Measurements from ENCODE around the gene PHC2. TPM values are rescaled to one million over a fixed set of nuclear protein-coding genes. Genes with fewer than 3 reads are reported as not detected.
A peak's percentile ranks its signal among the peaks of the same experiment; 100 is the strongest.

The PHC2 gene
- total RNA-seq, 1 donor from 2014 or later, result 91.5 TPM

GRCh38 chr1:33426916-33427315 lies 4.0 kb downstream of the PHC2 start:
- Mint-ChIP-seq H3K27me3 (ENCODE audit: low read depth) (no peaks in the 10 kb centered on the region), H3K27ac (ENCODE audit: unreplicated experiment) (no peak overlapping the region), H3K36me3 (ENCODE audit: low read depth) (peaks cover 1% of the 10 kb centered on the region), H3K4me3 (ENCODE audit: unreplicated experiment) (no peak overlapping the region), H3K4me1 (ENCODE audit: low read depth) (peaks cover 7% of the 10 kb centered on the region), H3K9me3 (ENCODE audit: low read depth) (no peaks in the 10 kb centered on the region)
- no peak for TF ChIP-seq CTCF (IDR thresholded peaks at IDR 0.05)
- DNase-seq (ENCODE audit: low spot score), result no peak

DNA sequence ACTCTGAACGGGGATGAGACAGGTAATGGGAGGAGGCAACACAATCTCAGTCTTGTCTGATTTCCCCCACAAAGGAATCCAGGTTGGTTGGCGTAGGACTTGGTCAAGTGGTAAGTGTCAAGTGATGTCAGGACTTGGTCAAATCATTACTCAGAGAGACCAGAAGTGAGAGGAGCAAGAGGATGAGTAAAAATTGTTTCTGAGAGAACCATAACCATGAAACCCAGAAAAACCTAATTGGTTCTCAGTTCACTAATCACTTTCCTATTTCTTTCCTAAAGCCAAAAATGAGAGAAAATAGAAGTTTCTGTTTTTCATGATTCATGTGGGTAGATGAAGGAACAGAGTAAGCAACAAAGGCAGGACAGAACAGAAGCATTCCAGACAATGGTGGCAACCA lies 5.0 kb downstream of the PHC2 start:
- no peaks in the 10 kb centered on the region for H3K27me3 Mint-ChIP-seq (ENCODE audit: low read depth)
- no peak for DNase-seq (ENCODE audit: low spot score)
- peaks cover 1% of the 10 kb centered on the region for H3K36me3 Mint-ChIP-seq (ENCODE audit: low read depth)
- no peak overlapping the region for H3K4me3 Mint-ChIP-seq (ENCODE audit: unreplicated experiment)
- no peak for TF ChIP-seq CTCF (IDR thresholded peaks at IDR 0.05)
- no peak overlapping the region for H3K27ac Mint-ChIP-seq (ENCODE audit: unreplicated experiment)
- H3K9me3 Mint-ChIP-seq (ENCODE audit: low read depth), result no peaks in the 10 kb centered on the region
- H3K4me1 Mint-ChIP-seq (ENCODE audit: low read depth), result peaks cover 14% of the 10 kb centered on the region

GRCh38 chr1:33424610-33425009 lies 6.3 kb downstream of the PHC2 start:
- no peak overlapping the region for H3K27ac Mint-ChIP-seq (ENCODE audit: unreplicated experiment)
- H3K4me3 Mint-ChIP-seq (ENCODE audit: unreplicated experiment), result no peak overlapping the region
- no peak for TF ChIP-seq CTCF (IDR thresholded peaks at IDR 0.05)
- no peaks in the 10 kb centered on the region for H3K9me3 Mint-ChIP-seq (ENCODE audit: low read depth)
- no peak for DNase-seq (ENCODE audit: low spot score)
- H3K4me1 Mint-ChIP-seq (ENCODE audit: low read depth), result peaks cover 16% of the 10 kb centered on the region
- peaks cover 1% of the 10 kb centered on the region for H3K36me3 Mint-ChIP-seq (ENCODE audit: low read depth)
- no peaks in the 10 kb centered on the region for H3K27me3 Mint-ChIP-seq (ENCODE audit: low read depth)

GRCh38 chr1:33424205-33424604 lies 6.7 kb downstream of the PHC2 start:
- Mint-ChIP-seq H3K9me3 (ENCODE audit: low read depth) (no peaks in the 10 kb centered on the region), H3K4me1 (ENCODE audit: low read depth) (peaks cover 16% of the 10 kb centered on the region), H3K36me3 (ENCODE audit: low read depth) (peaks cover 1% of the 10 kb centered on the region), H3K4me3 (ENCODE audit: unreplicated experiment) (no peak overlapping the region), H3K27me3 (ENCODE audit: low read depth) (no peaks in the 10 kb centered on the region), H3K27ac (ENCODE audit: unreplicated experiment) (no peak overlapping the region)
- DNase-seq (ENCODE audit: low spot score), result no peak
- TF ChIP-seq CTCF (IDR thresholded peaks at IDR 0.05), result no peak

DNA sequence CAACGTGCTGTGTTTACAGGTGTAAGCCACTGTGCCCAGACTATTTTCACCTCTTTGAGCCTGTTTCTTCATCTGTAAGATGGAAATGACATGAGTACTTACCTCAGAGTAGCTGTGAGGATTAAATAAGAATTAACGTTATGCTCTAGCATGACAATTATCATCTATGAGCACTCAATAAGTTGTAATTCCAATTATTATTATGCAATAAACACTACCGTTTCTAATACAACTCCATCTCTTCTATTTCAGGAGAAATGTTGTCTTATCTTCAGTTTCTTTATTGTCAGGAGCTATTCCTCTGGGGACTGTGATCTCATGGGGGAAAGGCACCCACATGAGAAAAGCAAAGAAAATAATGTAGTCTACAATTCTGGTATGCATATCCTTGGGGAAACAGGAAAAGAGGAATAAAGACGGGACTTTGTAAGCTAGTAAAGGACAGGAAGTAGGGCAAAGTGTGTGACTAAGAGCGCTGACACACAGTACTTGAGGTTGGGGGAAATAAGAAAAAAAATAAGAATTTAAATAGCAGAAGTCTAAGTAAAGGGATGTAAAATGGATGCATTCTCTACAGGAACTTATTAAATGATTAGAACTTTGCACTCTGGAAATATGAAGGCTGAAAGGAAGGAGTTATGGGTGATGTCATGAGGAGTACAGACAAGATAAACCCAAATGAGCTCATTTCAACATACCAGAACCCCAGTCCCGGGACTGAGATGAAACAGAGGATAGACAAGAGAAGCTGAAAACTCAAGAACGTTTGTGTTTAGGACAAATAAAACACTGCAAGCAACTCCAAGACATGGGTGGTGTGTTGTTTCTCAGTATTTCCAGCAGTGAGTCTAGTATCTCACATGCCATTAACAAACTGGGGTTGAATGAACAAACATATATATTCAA lies 9.8 kb downstream of the PHC2 start:
- H3K36me3 Mint-ChIP-seq (ENCODE audit: low read depth), result peaks cover 3% of the 10 kb centered on the region
- no peaks in the 10 kb centered on the region for H3K27me3 Mint-ChIP-seq (ENCODE audit: low read depth)
- H3K4me3 Mint-ChIP-seq (ENCODE audit: unreplicated experiment), result no peak overlapping the region
- DNase-seq (ENCODE audit: low spot score), result no peak
- peaks cover 16% of the 10 kb centered on the region for H3K4me1 Mint-ChIP-seq (ENCODE audit: low read depth)
- TF ChIP-seq CTCF (IDR thresholded peaks at IDR 0.05), result no peak
- peak overlapping the region; percentile 75 for H3K27ac Mint-ChIP-seq (ENCODE audit: unreplicated experiment)
- peaks cover 17% of the 10 kb centered on the region for H3K9me3 Mint-ChIP-seq (ENCODE audit: low read depth)

All from chondrocyte (in vitro differentiated cells).